ENCODE data around the gene SPDYE16.
"Not testable (repeated sequence)": the region's sequence is repeated elsewhere in the genome, so short reads cannot be mapped to it uniquely, and the experiment has no call there.

Gene SPDYE16

DNA sequence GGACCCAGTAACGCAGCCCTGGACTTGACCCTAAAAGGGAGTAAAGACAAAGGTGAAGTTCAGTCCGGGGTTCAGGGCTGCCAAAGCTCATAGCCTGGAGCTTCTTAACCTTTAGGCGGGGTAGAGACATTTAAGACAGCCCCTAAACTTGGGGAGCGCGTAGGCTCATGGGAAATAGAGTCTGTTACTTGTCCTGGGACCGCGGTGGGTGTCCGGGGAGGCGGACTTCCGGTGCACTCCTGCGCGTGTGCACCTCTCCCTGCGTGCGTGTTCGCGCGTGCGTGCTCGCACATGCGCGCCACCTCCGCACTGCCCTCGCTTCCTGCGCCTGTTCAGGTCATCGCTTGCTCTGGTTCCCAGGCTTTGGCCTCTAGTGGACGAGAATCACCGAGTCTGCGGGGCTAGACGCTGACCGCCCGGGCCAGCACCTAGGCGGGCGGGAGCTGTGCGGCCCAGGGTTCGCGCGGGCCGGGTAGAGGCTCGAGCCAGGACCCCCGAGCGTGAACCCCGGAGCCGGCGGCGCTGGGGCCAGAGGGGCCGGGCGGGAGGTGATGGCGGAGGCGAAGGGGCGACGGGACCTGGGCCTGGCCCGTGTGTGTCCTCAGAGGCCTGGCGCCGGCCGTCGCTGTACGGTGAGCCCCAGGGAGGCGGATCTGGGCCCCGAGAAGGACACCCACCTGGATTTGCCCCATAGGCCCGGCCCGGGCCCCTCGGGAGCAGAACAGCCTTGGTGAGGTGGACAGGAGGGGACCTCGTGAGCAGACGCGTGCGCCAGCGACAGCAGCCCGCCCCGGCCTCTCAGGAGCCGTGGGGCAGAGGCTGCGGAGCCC lies 6.1 kb upstream of the SPDYE16 start:
- DNase-seq (ENCODE audit: low read depth in 3 of 3), result peak; percentile 70 to 85 (median 83)

DNA sequence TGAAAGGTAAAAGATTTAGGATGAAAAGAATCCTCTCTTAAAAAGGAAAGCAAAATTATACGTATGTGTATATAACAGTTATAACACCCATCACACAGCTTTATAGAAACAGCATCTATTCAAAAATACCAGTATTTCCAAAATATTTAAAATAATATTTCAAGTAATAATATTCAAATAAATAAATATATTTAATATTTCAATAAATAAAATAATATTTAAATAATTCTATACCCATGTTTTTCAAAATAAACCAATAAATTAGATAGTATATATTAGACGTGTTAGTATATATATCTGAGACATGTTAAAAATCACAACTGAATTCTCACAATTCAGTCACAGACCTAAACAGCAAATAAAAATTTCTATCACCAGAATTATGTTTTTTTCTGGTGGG lies 11.5 kb downstream of the SPDYE16 start:
- DNase-seq (ENCODE audit: low read depth in 3 of 3), result not testable (repeated sequence)

DNA sequence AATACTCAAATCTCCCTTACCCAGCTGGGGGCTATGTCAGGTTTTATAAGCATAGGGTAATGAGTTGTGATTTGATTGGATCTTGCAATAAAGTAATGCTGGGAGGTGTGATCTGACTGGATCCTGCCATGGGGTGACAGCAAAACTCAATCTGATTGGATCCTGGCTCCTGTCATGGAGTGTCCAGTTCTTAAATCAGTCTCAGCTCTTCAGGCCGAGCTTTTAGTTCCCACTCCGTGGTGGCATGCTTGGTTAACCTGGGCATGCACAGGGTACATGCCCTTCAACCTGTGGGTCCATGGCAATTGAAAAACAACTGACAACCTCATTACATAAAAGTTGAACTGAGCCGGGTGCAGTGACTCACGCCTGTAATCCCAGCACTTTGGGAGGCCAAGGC lies 16.9 kb downstream of the SPDYE16 start:
- DNase-seq (ENCODE audit: low read depth in 3 of 3), result not testable (repeated sequence)

DNA sequence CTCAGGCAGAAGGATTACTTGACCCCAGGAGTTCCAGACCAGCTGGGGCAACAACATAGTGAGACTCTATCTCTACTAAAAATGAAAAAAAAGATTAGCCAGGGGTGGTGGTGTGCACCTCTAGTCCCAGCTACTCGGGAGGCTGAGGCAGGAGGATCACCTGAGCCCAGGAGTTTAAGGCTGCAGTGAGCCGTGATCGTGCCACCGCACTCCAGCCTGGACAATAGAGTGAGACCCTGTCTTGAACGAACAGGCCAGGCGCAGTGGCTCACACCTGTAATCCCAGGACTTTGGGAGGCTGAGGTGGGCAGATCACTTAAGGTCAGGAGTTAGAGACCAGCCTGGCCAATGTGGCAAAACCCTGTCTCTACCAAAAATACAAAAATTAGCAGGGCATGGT lies 26.2 kb downstream of the SPDYE16 start:
- DNase-seq (ENCODE audit: low read depth in 3 of 3), result not testable (repeated sequence)

DNA sequence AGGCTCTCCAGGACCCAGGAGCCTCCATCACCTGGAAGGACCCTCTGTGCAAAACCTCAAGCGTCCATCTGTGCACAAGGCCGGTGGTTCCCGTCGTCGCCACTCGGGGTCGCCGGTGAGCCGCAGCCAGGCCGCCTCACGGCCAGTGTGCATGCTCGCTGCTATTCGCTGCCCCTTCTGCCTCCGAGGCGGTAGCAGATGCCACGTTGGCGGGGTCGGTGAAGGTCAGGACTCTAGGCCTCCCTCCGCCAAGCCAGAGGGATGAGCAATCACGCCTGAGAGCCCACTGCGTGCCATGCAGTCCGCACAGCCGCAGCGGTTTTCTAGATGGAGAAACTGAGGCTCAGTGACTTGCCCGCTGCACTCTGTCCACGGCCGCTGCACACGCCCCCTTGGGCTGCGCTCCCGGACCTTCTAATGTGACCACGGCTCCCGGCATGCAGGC lies 27.1 kb downstream of the SPDYE16 start:
- DNase-seq (ENCODE audit: low read depth in 3 of 3), result peak in 1 of 3 donors; percentile 23

DNA sequence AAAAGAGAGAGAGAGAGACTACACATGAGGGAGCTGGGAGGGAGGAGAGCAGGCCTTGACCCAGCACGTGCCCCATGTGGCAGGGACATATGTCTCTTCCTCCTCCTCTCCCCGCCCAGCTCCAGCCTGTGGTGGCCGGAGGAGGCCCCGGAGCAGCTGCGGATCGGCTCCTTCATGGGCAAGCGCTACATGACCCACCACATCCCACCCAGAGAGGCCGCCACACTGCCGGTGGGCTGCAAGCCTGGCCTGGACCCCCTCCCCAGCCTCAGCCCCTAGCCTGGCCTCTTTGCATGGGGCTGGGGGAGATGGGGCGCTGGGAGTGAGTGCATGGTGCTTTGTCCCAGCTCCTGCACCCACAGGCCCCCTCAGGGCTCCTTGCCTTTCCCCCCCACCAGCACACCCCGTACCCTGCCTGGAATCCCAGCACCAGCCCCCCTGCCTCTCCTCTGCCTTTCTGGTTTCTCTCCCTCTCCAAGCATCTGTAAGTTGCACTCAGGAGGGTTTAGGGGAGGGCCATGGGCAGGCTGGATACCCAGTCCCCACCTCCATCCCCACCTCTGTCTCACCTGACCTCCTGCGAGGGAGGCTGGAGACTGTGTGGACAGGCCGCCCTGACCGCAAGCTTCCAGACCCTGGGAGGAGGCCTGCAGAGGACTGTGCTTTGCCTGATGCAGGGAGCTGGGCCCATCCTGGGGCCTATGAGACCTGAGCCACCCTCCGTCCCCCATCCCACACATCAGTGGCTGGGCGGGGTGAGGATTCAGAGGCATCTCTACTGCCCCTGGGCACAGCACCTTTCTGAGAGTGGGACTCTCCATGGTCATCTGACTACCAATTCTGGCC lies 27.9 kb downstream of the SPDYE16 start:
- DNase-seq (ENCODE audit: low read depth in 3 of 3), result no peak

DNA sequence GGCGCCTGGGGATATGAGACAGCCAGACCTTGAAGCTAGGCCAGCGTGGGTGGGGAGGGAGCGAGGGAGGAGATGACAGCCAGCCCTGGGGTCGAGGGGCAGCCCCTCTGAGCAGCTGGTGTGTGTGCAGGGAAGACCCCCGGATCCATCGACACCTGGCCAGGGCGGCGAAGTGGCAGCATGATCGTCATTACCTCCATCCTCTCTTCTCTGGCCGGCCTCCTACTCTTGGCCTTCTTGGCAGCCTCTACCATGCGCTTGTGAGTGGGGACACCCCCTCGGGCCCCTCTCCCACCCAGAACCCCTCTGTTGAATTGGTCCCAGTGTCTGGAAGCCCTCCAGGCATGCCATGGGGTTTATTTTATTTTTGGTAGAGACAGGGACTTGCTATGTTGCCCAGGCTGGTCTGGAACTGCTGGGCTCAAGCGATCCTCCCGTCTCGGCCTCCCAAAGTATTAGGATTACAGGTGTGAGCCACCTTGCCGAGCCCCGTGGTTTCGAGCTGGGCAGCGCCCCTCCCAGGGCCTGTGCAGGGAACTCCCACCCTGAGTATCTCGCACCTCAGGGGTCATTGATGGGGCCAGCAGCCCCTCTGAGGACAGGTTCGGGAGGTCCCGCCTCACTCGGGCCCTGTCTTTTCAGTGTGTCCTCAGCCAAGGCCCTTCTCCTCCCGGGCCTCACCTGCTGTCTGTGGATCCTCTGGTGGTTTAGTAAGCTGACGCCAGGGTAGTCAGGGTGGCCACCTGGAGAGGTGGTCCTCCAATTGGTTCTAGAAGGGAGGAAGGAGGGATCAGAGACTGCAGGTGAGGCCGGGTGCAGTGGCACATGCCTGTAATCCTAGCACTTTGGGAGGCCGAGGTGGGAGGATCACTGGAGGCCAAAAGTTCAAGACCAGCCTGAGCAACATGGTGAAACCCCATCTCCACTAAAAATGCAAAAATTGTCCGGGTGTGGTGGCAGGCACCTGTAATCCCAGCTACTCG lies 29.0 kb downstream of the SPDYE16 start:
- no peak for DNase-seq (ENCODE audit: low read depth in 3 of 3)

DNA sequence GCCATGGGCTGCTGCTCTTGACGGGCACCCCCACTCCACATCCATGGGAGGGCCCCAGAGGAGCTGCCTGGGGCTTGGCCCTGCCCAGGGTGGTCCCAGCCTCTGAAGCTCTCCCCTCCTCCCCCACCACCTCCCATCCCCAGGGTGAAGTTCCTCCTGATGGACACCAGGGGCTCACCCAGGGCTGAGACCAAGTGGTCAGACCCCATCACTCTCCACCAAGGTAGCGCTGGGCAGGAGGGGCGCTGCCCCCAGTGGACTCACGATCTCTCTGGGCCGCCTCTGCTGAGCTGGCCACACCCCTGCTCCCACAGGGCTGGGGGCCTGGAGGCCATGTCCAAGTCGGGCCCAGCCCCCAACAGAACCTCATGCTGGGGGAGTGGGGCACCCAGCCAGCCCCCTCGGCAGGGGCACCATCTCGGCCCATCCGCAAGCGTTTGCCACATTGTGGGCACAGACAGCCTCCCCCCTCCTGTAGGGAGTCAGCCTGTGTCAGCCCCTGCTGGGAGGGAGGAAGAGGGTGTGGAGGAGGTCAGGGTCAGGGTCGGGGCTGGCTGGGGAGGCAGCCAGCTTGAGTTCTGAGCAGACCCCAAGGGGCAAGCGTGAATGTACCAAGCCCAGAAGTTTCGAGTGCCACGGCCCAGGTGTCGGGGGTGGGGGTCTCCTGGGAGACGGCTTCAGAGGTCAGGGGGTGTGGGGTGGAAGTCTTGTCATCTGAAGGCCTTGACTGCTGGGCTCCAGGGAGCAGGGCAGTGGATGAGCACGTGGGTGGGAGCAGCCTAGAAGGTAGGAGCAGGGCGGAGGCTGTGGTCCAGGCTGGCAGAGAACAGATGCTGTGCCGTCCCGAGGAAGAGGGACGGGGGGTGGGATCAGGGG lies 29.9 kb downstream of the SPDYE16 start:
- no peak for DNase-seq (ENCODE audit: low read depth in 3 of 3)

DNA sequence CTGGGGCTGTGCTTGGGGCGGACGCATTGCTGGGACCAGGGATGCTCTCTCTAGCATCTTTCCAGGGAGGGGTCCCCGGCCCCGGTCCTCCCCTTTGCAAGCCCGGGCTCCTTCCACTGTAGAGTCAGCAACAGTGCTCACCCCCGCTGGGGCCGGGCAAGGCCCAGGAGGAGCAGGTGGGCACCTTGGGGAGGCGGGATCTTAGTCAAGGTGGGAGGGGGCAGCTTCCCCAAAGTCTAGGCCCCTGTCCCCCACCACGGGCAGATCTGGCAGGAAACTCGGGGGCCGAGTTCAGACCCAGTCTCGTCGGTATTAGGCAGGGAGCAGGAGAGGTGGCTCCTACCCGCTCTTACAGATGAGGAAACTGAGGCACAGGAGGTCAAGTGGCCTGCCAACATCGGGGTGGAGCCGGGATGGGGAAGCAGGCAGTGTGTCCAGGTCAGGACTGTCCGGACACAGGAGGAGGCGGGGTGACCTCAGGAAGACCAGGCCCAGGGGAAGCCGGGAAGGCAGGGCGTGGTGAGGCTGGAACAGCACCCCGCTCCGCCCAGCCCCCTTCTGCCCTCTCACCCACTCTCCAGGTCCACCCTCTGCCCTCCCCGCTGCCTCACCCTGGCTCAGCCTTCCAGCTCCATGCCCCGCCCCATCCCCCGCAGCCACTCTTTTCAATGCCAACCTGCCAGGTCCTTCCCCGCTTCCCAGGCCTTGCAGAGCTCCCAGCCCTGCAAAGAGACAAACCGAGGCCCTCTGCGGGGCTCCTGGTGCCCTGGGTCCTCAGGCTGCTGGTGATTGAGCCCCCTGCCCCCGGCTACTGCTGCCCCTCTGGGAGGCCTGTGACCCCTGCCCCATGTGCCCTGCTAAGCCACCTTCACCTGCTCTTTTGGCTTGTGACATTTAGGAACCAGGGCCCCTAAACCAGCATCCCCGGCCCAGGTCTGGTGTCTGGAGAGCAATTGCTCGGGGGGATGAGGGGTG lies 30.9 kb downstream of the SPDYE16 start:
- DNase-seq (ENCODE audit: low read depth in 3 of 3), result not testable (repeated sequence)

DNA sequence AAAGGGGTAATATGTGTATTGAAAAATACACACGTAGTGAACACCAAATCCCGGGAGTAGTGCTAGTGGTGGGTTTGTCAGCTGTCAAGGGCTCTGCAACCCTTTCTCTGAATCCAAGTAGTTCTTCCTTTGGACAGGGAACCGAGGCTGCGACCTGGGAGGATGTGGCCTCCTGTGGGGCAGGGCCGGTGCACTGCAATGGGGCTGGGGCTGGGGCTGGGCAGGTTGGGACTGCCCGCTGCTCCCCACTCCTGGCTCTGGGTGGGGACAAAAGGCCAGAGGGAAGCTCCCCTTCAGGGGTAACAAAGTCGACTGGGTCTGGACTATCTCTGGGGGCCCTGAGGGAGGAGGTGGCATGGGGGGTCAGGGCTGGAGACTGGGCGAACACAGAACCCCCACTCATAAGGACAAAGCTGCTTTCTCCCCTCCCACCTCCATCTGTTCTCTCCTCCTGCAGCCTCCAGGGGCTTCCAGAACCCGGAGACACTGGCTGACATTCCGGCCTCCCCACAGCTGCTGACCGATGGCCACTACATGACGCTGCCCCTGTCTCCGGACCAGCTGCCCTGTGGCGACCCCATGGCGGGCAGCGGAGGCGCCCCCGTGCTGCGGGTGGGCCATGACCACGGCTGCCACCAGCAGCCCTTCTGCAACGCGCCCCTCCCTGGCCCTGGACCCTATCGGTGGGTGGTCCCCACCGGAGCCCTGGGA lies 31.7 kb downstream of the SPDYE16 start:
- DNase-seq (ENCODE audit: low read depth in 3 of 3), result not testable (repeated sequence)

DNA sequence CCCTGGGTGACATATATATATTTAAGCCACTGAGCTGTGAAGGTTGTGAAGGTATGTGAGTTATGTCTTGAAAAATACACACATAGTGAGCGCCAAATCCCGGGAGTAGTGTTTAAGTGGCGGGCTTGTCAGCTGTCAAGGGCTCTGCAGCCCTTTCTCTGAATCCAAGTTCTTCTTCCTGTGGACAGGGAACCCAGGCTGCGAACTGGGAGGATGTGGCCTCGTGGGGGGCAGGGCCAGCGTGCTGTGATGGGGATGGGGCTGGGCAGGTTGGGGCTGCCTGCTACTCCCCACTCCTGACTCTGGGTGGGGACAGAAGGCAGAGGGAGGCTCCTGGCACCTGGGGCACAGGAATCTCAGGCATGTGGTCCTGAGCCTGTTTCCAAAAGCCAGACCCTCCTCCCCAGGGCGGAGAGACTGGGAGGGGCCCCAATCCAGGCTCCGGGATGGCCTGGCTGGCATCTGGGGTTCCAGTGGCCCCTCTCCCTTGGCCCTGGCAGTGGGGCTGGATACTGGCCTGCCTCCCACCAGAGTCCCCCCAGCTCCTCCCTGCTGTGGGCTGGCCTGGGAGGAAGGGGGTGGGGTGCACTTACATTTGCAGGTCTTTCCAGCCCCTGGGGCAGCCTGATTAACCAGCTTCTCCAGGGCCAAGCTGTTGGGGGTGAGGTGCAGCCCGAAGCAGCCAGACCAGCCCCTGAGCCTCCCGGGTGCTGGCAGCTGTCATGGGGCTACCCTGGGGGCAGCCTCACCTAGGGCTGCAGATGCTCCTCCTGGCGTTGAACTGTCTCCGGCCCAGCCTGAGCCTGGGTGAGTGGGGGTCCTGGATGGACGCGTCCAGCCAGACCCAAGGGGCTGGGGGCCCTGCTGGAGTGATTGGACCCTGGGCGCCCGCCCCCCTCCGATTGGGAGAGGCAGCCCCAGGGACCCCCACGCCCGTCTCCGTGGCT lies 32.9 kb downstream of the SPDYE16 start, which contains the start of gene UPK3B:
UPK3B (plus strand) TSS at position 622 of the 947 bp plus-strand sequence; CDS start at position 723, 101 bp downstream.
- no peak for DNase-seq (ENCODE audit: low read depth in 3 of 3)

DNA sequence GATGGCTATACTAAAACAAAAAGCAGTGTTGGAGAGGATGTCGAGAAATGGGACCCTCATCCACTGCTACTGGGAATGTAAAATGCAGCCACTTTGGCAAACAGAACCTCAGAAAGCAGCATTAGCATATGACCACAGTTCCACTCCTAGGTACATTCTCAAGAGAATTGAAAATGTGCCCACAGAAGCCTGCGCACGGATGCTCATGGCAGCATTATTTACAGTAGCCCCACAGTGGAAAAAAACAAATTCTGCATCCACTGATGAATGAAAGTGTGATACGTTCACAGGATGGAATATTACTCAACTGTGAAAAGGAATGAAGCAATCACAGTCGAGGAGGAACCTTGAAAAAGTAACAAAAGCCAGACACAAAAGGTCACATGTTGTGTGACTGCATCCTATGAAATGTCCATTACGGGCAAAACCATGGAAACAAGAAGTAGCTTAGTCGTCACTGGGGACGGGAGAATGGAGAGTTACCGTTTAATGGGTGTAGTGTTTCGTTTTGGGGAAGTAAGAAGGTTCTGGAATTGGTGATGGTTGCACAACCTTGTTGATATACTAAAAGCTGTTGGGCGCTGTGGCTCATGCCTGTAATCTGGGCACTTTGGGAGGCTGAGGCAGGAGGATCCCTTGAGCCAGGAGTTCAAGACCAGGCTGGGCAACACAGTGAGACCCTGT lies 35.2 kb downstream of the SPDYE16 start:
- DNase-seq (ENCODE audit: low read depth in 3 of 3), result no peak

DNA sequence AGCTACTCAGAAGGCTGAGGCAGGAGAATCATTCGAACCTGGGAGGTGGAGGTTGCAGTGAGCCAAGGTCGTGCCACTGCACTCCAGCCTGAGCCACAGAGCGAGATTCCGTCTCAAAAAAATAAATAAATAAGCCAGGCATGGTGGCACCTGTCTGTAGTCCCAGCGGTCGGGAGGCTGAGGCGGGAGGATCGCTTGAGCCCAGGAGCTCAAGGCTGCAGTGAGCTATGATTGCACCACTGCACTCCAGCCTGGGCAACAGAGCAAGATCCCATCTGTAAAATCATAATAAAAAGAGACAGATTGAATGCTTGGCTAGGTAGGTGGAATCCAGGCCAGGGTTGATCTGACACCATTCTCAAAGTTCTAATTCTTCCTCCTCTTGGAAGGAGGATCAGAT lies 36.5 kb downstream of the SPDYE16 start:
- DNase-seq (ENCODE audit: low read depth in 3 of 3), result not testable (repeated sequence)

DNA sequence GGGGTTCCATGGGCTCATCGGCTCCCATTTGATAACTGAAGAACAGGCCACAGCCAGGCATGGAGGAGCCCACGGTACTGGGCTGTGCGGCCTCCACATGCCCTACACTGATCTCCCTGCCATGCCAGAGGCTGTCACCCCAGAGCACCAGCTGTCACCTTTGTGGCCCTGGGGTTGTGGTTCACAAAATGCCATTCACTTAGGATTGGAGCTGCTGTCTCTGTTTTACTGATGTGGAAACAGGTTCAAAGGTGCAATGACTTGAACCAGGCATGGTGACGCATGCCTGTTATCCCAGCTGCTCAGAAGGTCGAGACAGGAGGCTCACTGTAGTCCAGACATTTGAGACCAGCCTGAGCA lies 37.0 kb downstream of the SPDYE16 start:
- DNase-seq (ENCODE audit: low read depth in 3 of 3), result no peak

DNA sequence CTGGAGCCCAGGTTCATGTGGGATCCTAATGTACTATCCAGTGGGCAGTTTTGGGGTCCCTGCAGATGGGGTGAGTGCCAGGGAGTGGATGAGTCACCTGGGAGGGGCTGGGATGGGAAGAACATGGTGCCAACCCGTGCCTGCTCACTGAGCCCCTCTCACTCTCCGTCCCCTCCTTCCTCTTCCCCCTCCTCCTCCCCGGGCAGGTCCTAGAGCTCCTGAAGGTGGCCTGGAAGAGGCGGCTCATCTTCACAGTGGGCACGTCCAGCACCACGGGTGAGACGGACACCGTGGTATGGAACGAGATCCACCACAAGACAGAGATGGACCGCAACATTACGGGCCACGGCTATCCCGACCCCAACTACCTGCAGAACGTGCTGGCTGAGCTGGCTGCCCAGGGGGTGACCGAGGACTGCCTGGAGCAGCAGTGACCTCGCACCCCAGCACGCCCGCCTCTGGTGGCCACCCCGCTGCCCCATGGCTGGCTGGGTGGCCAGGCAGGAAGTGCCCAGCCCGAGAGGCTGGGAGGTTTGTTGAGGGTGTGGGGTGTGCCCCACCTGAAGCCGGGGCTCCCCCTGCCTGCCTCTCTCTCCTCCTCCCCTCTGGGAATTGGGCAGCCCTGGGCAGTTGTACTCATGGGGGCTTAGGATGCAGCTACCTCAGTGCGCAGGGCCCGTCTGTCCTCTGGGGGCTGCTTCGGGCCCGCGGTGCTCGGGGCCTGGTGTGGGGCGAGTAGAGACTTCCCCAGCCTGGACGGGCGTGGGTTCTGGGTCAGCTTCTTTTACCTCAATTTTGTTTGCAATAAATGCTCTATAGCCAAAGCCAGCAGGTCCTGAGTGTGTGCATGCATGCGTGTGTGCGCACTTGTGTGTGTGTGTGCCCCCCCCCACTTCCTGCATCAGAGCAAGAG lies 37.7 kb downstream of the SPDYE16 start:
- no peak for DNase-seq (ENCODE audit: low read depth in 3 of 3)
